22Rv1 (cell line): ENCODE measurements around the gene ATP8B3.

ENCODE experiments used
- H3K27ac ChIP-seq: fragments of 450-650 bp; 2 replicates; pipeline ENCODE4 v1.5.1; 2017
- CTCF ChIP-seq: fragments of 450-650 bp; IDR thresholded peaks from 2 replicates; pipeline ENCODE4 v1.5.1; 2017; ENCODE audit warnings: mild to moderate bottlenecking
- ZFX ChIP-seq: fragments of 450-650 bp; IDR thresholded peaks from 2 replicates; pipeline ENCODE4 v1.6.1; 2017; ENCODE audit warnings: antibody characterized with exemption, borderline replicate concordance

ATP8B3 gene

GRCh38 chr19:1749373-1750342 lies 62.4 kb downstream of the ATP8B3 start:
- TF ChIP-seq ZFX (no peak), CTCF (no peak)
- no peak overlapping the region for H3K27ac ChIP-seq

GRCh38 chr19:1748873-1749341 lies 63.2 kb downstream of the ATP8B3 start:
- TF ChIP-seq ZFX (no peak), CTCF (no peak)
- H3K27ac ChIP-seq, result no peak overlapping the region

GRCh38 chr19:1748115-1748872 lies 63.8 kb downstream of the ATP8B3 start:
- H3K27ac ChIP-seq, result no peak overlapping the region
- TF ChIP-seq ZFX (no peak), CTCF (no peak)

GRCh38 chr19:1747285-1748114 lies 64.6 kb downstream of the ATP8B3 start:
- TF ChIP-seq CTCF, result no peak
- no peak for TF ChIP-seq ZFX
- H3K27ac ChIP-seq, result no peak overlapping the region

- TF ChIP-seq ZFX (no peak), CTCF (no peak)
- H3K27ac ChIP-seq, result no peak overlapping the region
Observed at GRCh38 chr19:1746401-1747284, 65.4 kb downstream of the ATP8B3 start.

GRCh38 chr19:1745589-1746031 lies 66.5 kb downstream of the ATP8B3 start:
- no peak for TF ChIP-seq CTCF
- TF ChIP-seq ZFX, result no peak
- no peak overlapping the region for H3K27ac ChIP-seq
